GM12891 (cell line): ENCODE measurements around the gene S100Z.

Source experiments
- POLR2AphosphoS5 ChIP-seq: IDR thresholded peaks from 2 replicates; pipeline ENCODE4 v1.6.1; 2011; ENCODE audit warnings: low read depth, low read length, control low read depth
- TAF1 ChIP-seq: IDR thresholded peaks from 2 replicates; pipeline ENCODE4 v1.6.1; 2011; ENCODE audit warnings: low read depth, low read length, control low read depth

DNA sequence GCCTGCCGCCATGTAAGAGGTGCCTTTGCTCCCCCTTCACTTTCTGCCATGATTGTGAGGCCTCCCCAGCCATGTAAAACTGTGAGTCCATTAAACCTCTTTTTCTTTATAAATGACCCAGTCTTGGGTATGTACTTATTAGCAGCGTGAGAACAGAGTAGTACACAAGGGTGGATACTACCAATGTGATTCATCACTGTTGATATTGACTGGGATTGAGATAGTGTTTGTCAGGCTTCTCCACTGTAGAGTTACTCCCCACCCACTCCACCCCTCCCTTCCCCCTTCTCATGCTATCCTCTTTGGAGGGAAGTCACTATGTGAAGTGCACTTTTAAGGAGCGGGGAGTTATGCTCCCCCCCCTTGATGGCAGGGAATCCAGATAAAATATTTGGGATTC, 91.6 kb downstream of the S100Z start:
- TF ChIP-seq TAF1 (no peak), POLR2AphosphoS5 (no peak)
